Measurements from ENCODE around the gene ACP2.
"Not testable (repeated sequence)": the region's sequence is repeated elsewhere in the genome, so short reads cannot be mapped to it uniquely, and the experiment has no call there.

The ACP2 gene

DNA sequence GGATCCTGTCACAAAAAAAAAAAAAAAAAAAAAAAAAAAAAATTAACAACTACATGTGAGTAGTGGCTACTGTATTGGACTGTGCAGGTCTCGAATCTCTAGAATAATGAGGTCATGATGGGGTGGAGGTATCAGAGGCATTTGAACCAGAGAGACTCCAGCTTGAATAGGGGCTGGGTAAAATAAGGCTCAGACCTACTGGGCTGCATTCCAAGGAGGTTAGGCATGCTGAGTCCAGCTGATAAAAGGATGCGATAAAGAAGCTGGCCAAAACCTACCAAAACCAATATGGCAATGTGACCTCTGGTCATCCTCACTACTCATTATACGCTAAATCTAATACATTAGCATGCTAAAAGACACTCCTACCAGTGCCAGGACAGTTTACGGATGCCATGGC, 56.5 kb downstream of the ACP2 start:
- Histone ChIP-seq H3K9ac (no peak overlapping the region), H3K27ac (no peak overlapping the region), H3K4me3 (no peak overlapping the region), H3K9me3 (replicated peaks in 1 of 11) (no peaks in the 10 kb centered on the region), H4K20me1 (no peaks in the 10 kb centered on the region), H3K4me1 (peaks cover 0 to 22% (median 15%) of the 10 kb centered on the region in 10 experiments; a peak in 18 of 20 replicates), H3K36me3 (no peaks in the 10 kb centered on the region), H3K4me2 (no peak overlapping the region), H3K27me3 (peaks cover 0 to 5% (median 0%) of the 10 kb centered on the region in 11 experiments; a peak in 3 of 22 replicates)
- TF ChIP-seq Cebpa-rat (IDR thresholded peaks at IDR 0.05): no peak

DNA sequence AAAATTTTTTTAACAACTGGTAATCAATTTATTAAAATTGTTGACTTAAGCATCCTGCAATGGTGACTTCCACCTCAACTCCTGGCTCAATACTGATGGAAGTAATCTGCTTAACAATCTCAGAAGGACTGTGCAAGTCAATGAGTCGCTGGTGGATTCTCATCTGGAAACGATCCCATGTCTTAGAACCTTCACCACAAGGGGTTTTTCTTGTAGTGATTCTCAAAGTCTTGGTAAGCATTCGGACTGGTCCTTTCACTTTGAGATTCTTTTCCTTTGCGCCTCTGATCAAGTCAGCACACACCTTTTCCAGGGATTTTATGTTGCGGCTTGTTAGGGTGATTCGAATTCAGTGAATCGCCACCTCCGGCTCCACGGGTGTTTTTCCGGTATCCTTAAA, 57.5 kb downstream of the ACP2 start:
- H3K27ac ChIP-seq; H3K27me3 ChIP-seq; H3K9me3 ChIP-seq (replicated peaks in 1 of 11); H3K4me3 ChIP-seq; H4K20me1 ChIP-seq; H3K4me2 ChIP-seq; H3K36me3 ChIP-seq; H3K9ac ChIP-seq: not testable (repeated sequence)
- peaks cover 4 to 28% (median 22%) of the 10 kb centered on the region in 10 experiments; a peak in 19 of 20 replicates for H3K4me1 ChIP-seq

All from BLaER1 treated with 17β-estradiol and CSF1 and Interleukin-3, amounts not matched to agents 10 nM and 100 nM (cell line).